Psoas muscle (tissue), 8 donors: Measurements from ENCODE around the gene VWA3B. TPM values are rescaled to one million over a fixed set of nuclear protein-coding genes. Genes with fewer than 3 reads are reported as not detected.

Source experiments
- ATAC-seq, 4 donors: fragments of 200-7000 bp; cut with Tn5 transposase; one replicate each; pipeline ENCODE4 v1.9.1; 2020; ENCODE audit warnings: moderate library complexity in 3 of 4, mild to moderate bottlenecking in 2 of 4
- DNase-seq, 2 donors: peaks; one replicate each; pipeline ENCODE4 v3.0.0-alpha.2; 2020
- H3K27ac ChIP-seq: fragments of 200-600 bp; one replicate; pipeline ENCODE4 v1.8.0; 2022
- H3K27me3 ChIP-seq, 3 donors: fragments of 200-600 bp in 1 of 3; one replicate each; pipeline versions ENCODE4 v1.6.1 to v1.8.0; 2013 to 2022; ENCODE audit warnings: low read length in 2 of 3, mild to moderate bottlenecking in 2 of 3, moderate library complexity in 1 of 3; ENCODE audit not compliant: insufficient read depth in 3 of 3
- H3K36me3 ChIP-seq, 2 donors: fragments of 200-600 bp in 1 of 2; one replicate each; pipeline versions ENCODE4 v1.6.1 to v1.8.0; 2013 to 2022; ENCODE audit warnings: low read depth in 1 of 2, mild to moderate bottlenecking in 1 of 2, moderate library complexity in 1 of 2; ENCODE audit not compliant: insufficient read depth in 1 of 2
- H3K4me1 ChIP-seq: fragments of 200-600 bp; one replicate; pipeline ENCODE4 v1.8.0; 2022
- H3K4me3 ChIP-seq: fragments of 200-600 bp; one replicate; pipeline ENCODE4 v1.8.0; 2022; ENCODE audit warnings: mild to moderate bottlenecking
- H3K9me3 ChIP-seq: fragments of 200-600 bp; one replicate; pipeline ENCODE4 v1.8.0; 2022
- CTCF ChIP-seq: fragments of 200-600 bp; IDR thresholded peaks from one replicate; pipeline ENCODE4 v1.8.0; 2022; ENCODE audit warnings: antibody characterized with exemption
- WGBS, 3 donors: extraction: QIAGEN DNeasy Blood & Tissue Kit; methylation state at CpG; one replicate each; pipeline versions ENCODE4 v1.1.6 to v1.1.7; 2013; 5-methylcytosine and 5-hydroxymethylcytosine counted together
- intact Hi-C, 2 donors: fragments of 100-400 bp; cut with DNase I; formaldehyde crosslinking; loops; one replicate each; pipeline versions ENCODE4 v1.11.0 to v1.14.2; 2022
- polyA plus RNA-seq, 3 donors: library from polyadenylated mRNA; stranded (reverse); fragments of 200-250 nt; gene quantifications; one replicate each; pipeline ENCODE4 v1.2.3, GENCODE V29; 2013
- total RNA-seq, 4 donors: library from RNA; stranded (reverse); fragmentation: NEBNext Ultra II Directional in 2 of 4; extraction: Animal tissue kit (Norgen Biotek cat#: 25700) in 2 of 4; gene quantifications; one replicate each; pipeline versions ENCODE4 v1.2.1 to v1.2.4, GENCODE V29; 2021 to 2023
- donor health status: healthy with polysubstance abuse.
- donor health status: DM: no; HTN: no; CAD: no; lungs with moderate emphysema.
- donor health status: Bipolar disorder and iron deficiency.
- donor health status: healthy.
- donor health status: DM: yes; HTN: yes; CAD: no.
- donor health status: DM: no; HTN: no; CAD: no.
- donor health status: DM: no; HTN: no; CAD: no.
- donor health status: DM: yes; HTN: yes; CAD: no.

Gene VWA3B
- total and polyA plus RNA-seq, 7 donors: 0.01 to 0.24 (median 0.21) TPM; not detected in 3

GRCh38 chr2:98278074-98278473, 191.1 kb downstream of the VWA3B start:
- Histone ChIP-seq H3K36me3 (no peaks in the 10 kb centered on the region), H3K27me3 (no peaks in the 10 kb centered on the region), H3K4me3 (no peak overlapping the region), H3K9me3 (no peaks in the 10 kb centered on the region), H3K27ac (no peak overlapping the region), H3K4me1 (no peaks in the 10 kb centered on the region)
- ATAC-seq: no peak
- WGBS, 3 donors: 89 to 94% (median 91%) methylated on average over 7 of the region's 7 CpGs
- intact Hi-C loops: loop anchor here (10.0 kb wide), 2 partner anchors 97 to 473 kb away; no protein-coding TSS in a partner anchor
- DNase-seq: no peak
- TF ChIP-seq CTCF: no peak

GRCh38 chr2:98280376-98281102, 193.6 kb downstream of the VWA3B start:
- no peak for ATAC-seq

GRCh38 chr2:98281607-98282006, 194.6 kb downstream of the VWA3B start:
- Histone ChIP-seq H3K4me3 (no peak overlapping the region), H3K4me1 (no peaks in the 10 kb centered on the region), H3K36me3 (no peaks in the 10 kb centered on the region), H3K27me3 (no peaks in the 10 kb centered on the region), H3K9me3 (no peaks in the 10 kb centered on the region), H3K27ac (no peak overlapping the region)
- WGBS, 3 donors: 66 to 73% (median 68%) methylated on average over 6 of the region's 6 CpGs
- no peak for ATAC-seq
- TF ChIP-seq CTCF: no peak
- intact Hi-C loops: no loop called here
- DNase-seq: no peak

More at GRCh38 chr2:98280376-98281102, 193.6 kb downstream of the VWA3B start:
- DNase-seq: no peak
- no peak overlapping the region for H3K4me3 ChIP-seq
- TF ChIP-seq CTCF: no peak
- H3K9me3 ChIP-seq: no peaks in the 10 kb centered on the region
- no peaks in the 10 kb centered on the region for H3K36me3 ChIP-seq
- H3K27ac ChIP-seq: no peak overlapping the region
- 37 to 42% (median 41%) methylated on average over 18 of the region's 18 CpGs for WGBS, 3 donors
- intact Hi-C loops: no loop called here
- no peaks in the 10 kb centered on the region for H3K27me3 ChIP-seq
- no peaks in the 10 kb centered on the region for H3K4me1 ChIP-seq

GRCh38 chr2:98282109-98282508, 195.1 kb downstream of the VWA3B start:
- no peak for TF ChIP-seq CTCF
- 81 to 95% (median 94%) methylated on average over 1 of the region's 1 CpG for WGBS, 3 donors

GRCh38 chr2:98293030-98293429, 206.1 kb downstream of the VWA3B start:
- Histone ChIP-seq H3K27ac (no peak overlapping the region), H3K4me3 (no peak overlapping the region), H3K9me3 (no peaks in the 10 kb centered on the region), H3K36me3 (no peaks in the 10 kb centered on the region), H3K27me3 (no peaks in the 10 kb centered on the region), H3K4me1 (no peaks in the 10 kb centered on the region)
- DNase-seq (no peak), ATAC-seq (no peak)
- WGBS, 3 donors: 87 to 92% (median 90%) methylated on average over 5 of the region's 5 CpGs
- intact Hi-C loops: no loop called here
- TF ChIP-seq CTCF: no peak

More at GRCh38 chr2:98282109-98282508, 195.1 kb downstream of the VWA3B start:
- ATAC-seq: no peak
- Histone ChIP-seq H3K27ac (no peak overlapping the region), H3K4me3 (no peak overlapping the region), H3K9me3 (no peaks in the 10 kb centered on the region), H3K27me3 (no peaks in the 10 kb centered on the region), H3K36me3 (no peaks in the 10 kb centered on the region), H3K4me1 (no peaks in the 10 kb centered on the region)
- intact Hi-C loops: no loop called here
- DNase-seq: no peak
